ES-I3 (cell line): ENCODE results near the gene DBP.

Experiments used
- H3K36me3 ChIP-seq: 2 replicates; pipeline ENCODE4 v1.6.1; 2013; ENCODE audit warnings: mild to moderate bottlenecking, low read length, control low read depth, moderate library complexity; ENCODE audit not compliant: insufficient read depth
- H3K4me1 ChIP-seq: 2 replicates; pipeline ENCODE4 v1.6.1; 2013; ENCODE audit warnings: mild to moderate bottlenecking, control low read depth, low read length; ENCODE audit not compliant: insufficient read depth
- H3K9ac ChIP-seq: 2 replicates; pipeline ENCODE4 v1.6.1; 2013; ENCODE audit warnings: low read depth, mild to moderate bottlenecking, low read length, moderate library complexity
- H3K9me3 ChIP-seq: 2 replicates; pipeline ENCODE4 v1.6.1; 2013; ENCODE audit warnings: mild to moderate bottlenecking, low read length, moderate library complexity; ENCODE audit not compliant: control insufficient read depth, insufficient read depth

The DBP gene

GRCh38 chr19:48656840-48657474, 19.8 kb upstream of the DBP start:
- no peak overlapping the region for H3K9ac ChIP-seq
- peaks cover 5% of the 10 kb centered on the region; the same call in 1 of the 2 replicates for H3K4me1 ChIP-seq

GRCh38 chr19:48654299-48655059, 17.3 kb upstream of the DBP start:
- H3K4me1 ChIP-seq: peaks cover 7% of the 10 kb centered on the region
- H3K9ac ChIP-seq: no peak overlapping the region
- no peaks in the 10 kb centered on the region for H3K9me3 ChIP-seq
- no peaks in the 10 kb centered on the region for H3K36me3 ChIP-seq

More at GRCh38 chr19:48656840-48657474, 19.8 kb upstream of the DBP start:
- H3K9me3 ChIP-seq: no peaks in the 10 kb centered on the region
- H3K36me3 ChIP-seq: no peaks in the 10 kb centered on the region

GRCh38 chr19:48651683-48652048, 14.5 kb upstream of the DBP start:
- Histone ChIP-seq H3K9ac (no peak overlapping the region), H3K9me3 (no peaks in the 10 kb centered on the region), H3K36me3 (no peaks in the 10 kb centered on the region), H3K4me1 (peaks cover 10% of the 10 kb centered on the region)

GRCh38 chr19:48650974-48651682, 13.9 kb upstream of the DBP start:
- no peak overlapping the region for H3K9ac ChIP-seq
- no peaks in the 10 kb centered on the region for H3K9me3 ChIP-seq
- H3K4me1 ChIP-seq: peaks cover 10% of the 10 kb centered on the region
- H3K36me3 ChIP-seq: no peaks in the 10 kb centered on the region

- H3K9ac ChIP-seq: no peak overlapping the region
- H3K36me3 ChIP-seq: no peaks in the 10 kb centered on the region
- no peaks in the 10 kb centered on the region for H3K9me3 ChIP-seq
- H3K4me1 ChIP-seq: peaks cover 4% of the 10 kb centered on the region
Measured at GRCh38 chr19:48648134-48648533, 11.0 kb upstream of the DBP start.

- Histone ChIP-seq H3K36me3 (no peaks in the 10 kb centered on the region), H3K4me1 (peaks cover 4% of the 10 kb centered on the region), H3K9ac (no peak overlapping the region), H3K9me3 (no peaks in the 10 kb centered on the region)
Measured at GRCh38 chr19:48646722-48647216, 9.6 kb upstream of the DBP start.

GRCh38 chr19:48646001-48646721, 9.0 kb upstream of the DBP start, which contains the start of gene CA11:
TSS of gene CA11 (minus strand) at chr19:48646187. CDS start at chr19:48645632, 555 bp downstream.
- Histone ChIP-seq H3K9me3 (no peaks in the 10 kb centered on the region), H3K36me3 (no peaks in the 10 kb centered on the region), H3K4me1 (peaks cover 4% of the 10 kb centered on the region), H3K9ac (peak within 1 kb of the TSS; percentile 60)

GRCh38 chr19:48645620-48646000, 8.4 kb upstream of the DBP start:
- H3K9ac ChIP-seq: peak overlapping the region; percentile 60
- no peaks in the 10 kb centered on the region for H3K9me3 ChIP-seq
- peaks cover 4% of the 10 kb centered on the region for H3K4me1 ChIP-seq
- H3K36me3 ChIP-seq: no peaks in the 10 kb centered on the region

GRCh38 chr19:48644839-48645619, 7.8 kb upstream of the DBP start:
- Histone ChIP-seq H3K36me3 (no peaks in the 10 kb centered on the region), H3K9ac (peak overlapping the region; percentile 60), H3K9me3 (no peaks in the 10 kb centered on the region), H3K4me1 (peaks cover 4% of the 10 kb centered on the region)

- peaks cover 2% of the 10 kb centered on the region for H3K4me1 ChIP-seq
- no peaks in the 10 kb centered on the region for H3K9me3 ChIP-seq
- no peaks in the 10 kb centered on the region for H3K36me3 ChIP-seq
- H3K9ac ChIP-seq: peak overlapping the region; percentile 60; the same call in 1 of the 2 replicates
Measured at GRCh38 chr19:48644355-48644754, 7.2 kb upstream of the DBP start.

- Histone ChIP-seq H3K36me3 (no peaks in the 10 kb centered on the region), H3K4me1 (no peaks in the 10 kb centered on the region; the same call in 1 of the 2 replicates), H3K9ac (no peak overlapping the region), H3K9me3 (no peaks in the 10 kb centered on the region)
Measured at GRCh38 chr19:48642862-48643261, 5.7 kb upstream of the DBP start.

- H3K36me3 ChIP-seq: no peaks in the 10 kb centered on the region
- no peaks in the 10 kb centered on the region for H3K9me3 ChIP-seq
- H3K9ac ChIP-seq: no peak overlapping the region
- no peaks in the 10 kb centered on the region; the same call in 1 of the 2 replicates for H3K4me1 ChIP-seq
Measured at GRCh38 chr19:48641850-48642249, 4.7 kb upstream of the DBP start.
